ENCODE measurements around the gene ZFYVE28. TPM values are rescaled to one million over a fixed set of nuclear protein-coding genes. Genes with fewer than 3 reads are reported as not detected.
A peak's percentile ranks its signal among the peaks of the same experiment; 100 is the strongest.

ZFYVE28 gene
- total RNA-seq, 1 donor from 2014 or later: 1.3 TPM

DNA sequence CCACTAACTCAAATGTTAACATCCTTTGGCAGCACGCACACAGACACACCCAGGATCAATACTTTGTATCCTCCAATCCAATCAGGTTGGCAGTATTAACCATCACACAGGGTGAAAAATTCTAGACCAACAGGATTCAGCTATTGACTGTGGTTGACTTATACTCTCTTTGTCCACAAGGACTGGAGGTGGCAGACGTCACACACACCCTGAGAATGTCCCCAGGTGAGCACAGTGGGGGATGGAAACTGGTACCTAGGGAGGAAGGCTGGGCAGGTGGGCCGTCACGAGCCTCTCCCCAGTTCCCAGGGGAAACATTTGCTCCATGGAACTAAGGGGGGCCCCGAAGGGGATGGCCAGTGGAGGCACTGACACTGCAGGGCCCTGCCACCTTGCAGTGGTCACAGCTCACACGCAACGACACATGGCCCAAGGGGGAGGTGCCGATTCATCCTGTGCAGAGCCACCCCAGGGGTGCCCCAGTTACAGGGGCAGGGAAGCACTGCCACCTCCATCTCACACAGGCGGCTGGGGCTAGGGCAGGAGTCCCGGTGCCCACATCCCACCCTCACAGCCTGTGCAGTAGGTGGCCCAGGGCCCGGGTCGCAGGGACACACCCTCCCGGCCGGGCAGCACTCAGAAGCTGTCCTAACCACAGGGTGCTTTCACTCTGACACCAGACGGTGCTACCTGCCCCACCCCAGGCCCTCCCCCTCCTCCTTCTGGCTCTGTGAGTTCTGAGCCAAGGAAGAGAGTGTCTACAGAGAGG lies 17.4 kb downstream of the ZFYVE28 start:
- no peak for FAIRE-seq
- peaks cover 11% of the 10 kb centered on the region for H3K27me3 ChIP-seq (ENCODE audit: control insufficient read depth, insufficient read depth, low read length)

DNA sequence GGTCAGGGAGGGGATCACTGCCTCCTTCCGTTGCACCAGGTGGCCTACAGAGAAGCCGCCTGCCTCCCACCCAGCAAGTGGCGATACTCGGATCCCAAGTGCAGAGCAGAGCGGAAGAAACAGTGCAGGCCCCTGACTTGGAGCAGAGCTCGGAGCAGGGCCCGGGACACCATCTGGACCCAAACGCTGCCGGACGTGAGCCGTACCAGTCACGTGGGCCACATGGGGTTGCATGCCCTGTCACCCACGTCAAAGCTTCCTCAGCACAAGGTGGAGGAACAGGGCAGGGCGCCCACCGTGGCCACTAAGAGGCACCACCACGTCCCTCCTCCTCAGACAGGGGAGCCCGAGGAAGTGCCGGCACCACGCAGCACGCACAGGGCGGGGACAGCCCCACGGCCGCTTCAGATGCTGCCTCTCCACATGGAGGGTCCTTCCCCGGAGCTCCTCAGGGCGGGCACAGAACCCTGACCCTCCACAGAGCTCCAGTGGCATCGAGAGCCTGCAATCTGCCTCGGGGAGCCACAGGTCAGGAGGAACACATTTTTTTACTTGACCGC lies 18.7 kb downstream of the ZFYVE28 start:
- Histone ChIP-seq H3K4me3 (ENCODE audit: low read depth, low read length) (no peak overlapping the region), H3K36me3 (ENCODE audit: control insufficient read depth, insufficient read depth, low read length) (no peaks in the 10 kb centered on the region), H3K27me3 (ENCODE audit: control insufficient read depth, insufficient read depth, low read length) (peaks cover 11% of the 10 kb centered on the region)
- FAIRE-seq (no peak), DNase-seq (ENCODE audit: low read depth) (no peak)
- TF ChIP-seq, protein P1, sequence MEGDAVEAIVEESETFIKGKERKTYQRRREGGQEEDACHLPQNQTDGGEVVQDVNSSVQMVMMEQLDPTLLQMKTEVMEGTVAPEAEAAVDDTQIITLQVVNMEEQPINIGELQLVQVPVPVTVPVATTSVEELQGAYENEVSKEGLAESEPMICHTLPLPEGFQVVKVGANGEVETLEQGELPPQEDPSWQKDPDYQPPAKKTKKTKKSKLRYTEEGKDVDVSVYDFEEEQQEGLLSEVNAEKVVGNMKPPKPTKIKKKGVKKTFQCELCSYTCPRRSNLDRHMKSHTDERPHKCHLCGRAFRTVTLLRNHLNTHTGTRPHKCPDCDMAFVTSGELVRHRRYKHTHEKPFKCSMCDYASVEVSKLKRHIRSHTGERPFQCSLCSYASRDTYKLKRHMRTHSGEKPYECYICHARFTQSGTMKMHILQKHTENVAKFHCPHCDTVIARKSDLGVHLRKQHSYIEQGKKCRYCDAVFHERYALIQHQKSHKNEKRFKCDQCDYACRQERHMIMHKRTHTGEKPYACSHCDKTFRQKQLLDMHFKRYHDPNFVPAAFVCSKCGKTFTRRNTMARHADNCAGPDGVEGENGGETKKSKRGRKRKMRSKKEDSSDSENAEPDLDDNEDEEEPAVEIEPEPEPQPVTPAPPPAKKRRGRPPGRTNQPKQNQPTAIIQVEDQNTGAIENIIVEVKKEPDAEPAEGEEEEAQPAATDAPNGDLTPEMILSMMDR (IDR thresholded peaks at IDR 0.05; ENCODE audit: insufficient read depth, low read length, severe bottlenecking): no peak

More for the DNA sequence above, 17.4 kb downstream of the ZFYVE28 start:
- H3K4me3 ChIP-seq (ENCODE audit: low read depth, low read length): no peak overlapping the region
- TF ChIP-seq, protein P1 (IDR thresholded peaks at IDR 0.05; ENCODE audit: insufficient read depth, low read length, severe bottlenecking): no peak
- no peak for DNase-seq (ENCODE audit: low read depth)
- no peaks in the 10 kb centered on the region for H3K36me3 ChIP-seq (ENCODE audit: control insufficient read depth, insufficient read depth, low read length)

DNA sequence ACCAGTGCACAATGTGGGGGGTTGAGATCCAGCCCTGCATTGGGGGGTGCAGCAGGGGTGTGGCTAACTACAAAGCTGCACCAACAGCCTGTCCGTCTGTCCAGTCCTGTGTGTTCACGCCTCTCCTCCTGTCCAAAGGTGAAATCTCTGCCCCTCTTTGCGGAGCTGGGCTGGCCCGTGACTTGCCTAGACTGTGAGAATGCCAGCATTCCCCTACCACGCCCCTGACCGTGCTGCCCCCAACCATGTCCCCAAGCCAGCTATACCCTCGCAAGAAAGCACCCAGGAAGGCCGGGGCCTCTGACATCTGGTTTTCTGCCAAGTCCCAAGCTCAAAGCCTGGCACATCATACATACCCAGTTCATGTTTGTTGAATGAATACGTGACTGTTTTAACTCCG lies 19.2 kb downstream of the ZFYVE28 start:
- Histone ChIP-seq H3K36me3 (ENCODE audit: control insufficient read depth, insufficient read depth, low read length) (no peaks in the 10 kb centered on the region), H3K4me3 (ENCODE audit: low read depth, low read length) (no peak overlapping the region), H3K27me3 (ENCODE audit: control insufficient read depth, insufficient read depth, low read length) (peaks cover 11% of the 10 kb centered on the region)
- FAIRE-seq (no peak), DNase-seq (ENCODE audit: low read depth) (no peak)
- TF ChIP-seq, protein P1 (IDR thresholded peaks at IDR 0.05; ENCODE audit: insufficient read depth, low read length, severe bottlenecking): no peak

DNA sequence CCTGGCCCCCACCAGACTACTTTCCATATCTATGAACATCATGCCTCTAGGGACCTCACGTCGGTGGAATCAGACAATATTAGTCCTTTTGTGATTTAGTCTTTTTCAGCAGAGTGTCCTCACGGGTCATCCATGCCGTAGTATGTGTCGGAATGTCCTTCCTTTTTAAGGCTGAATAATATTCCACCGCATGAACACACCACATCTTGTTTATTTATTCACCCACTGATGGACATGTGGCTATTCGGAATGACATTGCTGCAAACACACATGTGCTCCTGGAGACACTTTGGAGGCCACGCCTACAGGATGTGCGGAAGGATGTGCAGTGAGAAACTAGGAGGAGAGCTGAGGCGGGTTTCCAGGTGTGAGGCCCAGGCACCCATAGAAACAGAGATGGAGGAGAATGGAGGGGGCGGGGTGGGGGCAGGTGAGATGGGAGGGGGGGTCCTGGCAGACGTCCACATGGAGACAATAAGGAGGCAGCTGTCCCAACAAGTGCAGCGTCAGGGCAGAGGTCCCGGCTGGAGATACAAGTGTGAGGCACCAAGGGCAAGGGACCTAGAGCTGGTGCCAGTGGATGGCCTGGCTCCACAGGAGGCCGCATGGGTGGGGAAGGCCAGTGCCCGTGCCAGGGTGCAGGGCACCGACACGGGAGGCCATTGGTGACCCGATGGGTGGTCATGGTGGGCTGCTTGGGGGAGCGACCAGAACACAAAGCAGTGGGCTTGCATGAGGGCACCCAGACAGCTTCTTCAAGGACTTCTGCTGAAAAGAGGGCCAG lies 20.7 kb downstream of the ZFYVE28 start:
- Histone ChIP-seq H3K27me3 (ENCODE audit: control insufficient read depth, insufficient read depth, low read length) (peaks cover 9% of the 10 kb centered on the region), H3K4me3 (ENCODE audit: low read depth, low read length) (no peak overlapping the region), H3K36me3 (ENCODE audit: control insufficient read depth, insufficient read depth, low read length) (no peaks in the 10 kb centered on the region)
- FAIRE-seq: no peak
- TF ChIP-seq, protein P1 (IDR thresholded peaks at IDR 0.05; ENCODE audit: insufficient read depth, low read length, severe bottlenecking): no peak
- DNase-seq (ENCODE audit: low read depth): no peak

DNA sequence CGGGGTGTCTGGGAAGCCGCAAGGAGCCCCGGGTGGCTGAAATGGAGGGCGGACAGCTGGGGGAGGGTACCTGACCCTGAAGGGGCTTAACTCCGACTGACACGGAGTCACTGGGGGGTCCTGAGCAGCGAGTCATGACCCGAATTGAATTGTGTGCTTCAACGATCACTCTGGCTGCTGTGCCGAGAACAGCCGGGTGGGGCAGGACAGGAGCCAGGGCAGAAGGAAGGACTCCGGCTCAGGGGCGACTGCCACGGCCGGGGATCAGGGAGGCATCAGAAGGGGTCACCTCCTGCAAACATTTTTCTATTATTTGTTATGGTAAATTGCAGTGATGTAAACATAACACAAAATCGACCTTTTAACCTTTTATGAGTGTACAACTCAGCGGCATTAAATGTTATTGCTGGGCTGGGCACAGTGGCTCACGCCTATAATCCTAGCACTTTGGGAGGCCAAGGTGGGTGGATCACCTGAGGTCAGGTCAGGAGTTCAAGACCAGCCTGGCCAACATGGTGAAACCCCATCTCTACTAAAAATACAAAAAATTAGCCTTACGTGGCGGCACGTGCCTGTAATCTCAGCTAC lies 21.6 kb downstream of the ZFYVE28 start:
- TF ChIP-seq, protein P1 (IDR thresholded peaks at IDR 0.05; ENCODE audit: insufficient read depth, low read length, severe bottlenecking): peak; percentile 10
- H3K36me3 ChIP-seq (ENCODE audit: control insufficient read depth, insufficient read depth, low read length): no peaks in the 10 kb centered on the region
- no peak overlapping the region for H3K4me3 ChIP-seq (ENCODE audit: low read depth, low read length)
- DNase-seq (ENCODE audit: low read depth): no peak
- FAIRE-seq: no peak
- H3K27me3 ChIP-seq (ENCODE audit: control insufficient read depth, insufficient read depth, low read length): peaks cover 5% of the 10 kb centered on the region
